Cardiac fibroblast (primary cell): ENCODE results near the gene ZNF263.

Experiments
- DNase-seq, 2 donors: peaks; one replicate each; pipeline versions ENCODE4 v3.0.0 to v3.0.0-alpha.2; 2010; ENCODE audit warnings: low read depth in 2 of 2
- H3K4me3 ChIP-seq, 2 donors: replicated peaks in 1 of 2; 1 replicate in 1 of 2; 2 replicates in 1 of 2; pipeline ENCODE4 v1.5.1; 2011; ENCODE audit warnings: low read depth in 2 of 2, low read length in 2 of 2, mild to moderate bottlenecking in 2 of 2, moderate library complexity in 1 of 2
- CTCF ChIP-seq: IDR thresholded peaks from one replicate; pipeline ENCODE4 v1.5.1; 2011; ENCODE audit warnings: low read depth, mild to moderate bottlenecking, low read length, inconsistent platforms

Gene ZNF263

DNA sequence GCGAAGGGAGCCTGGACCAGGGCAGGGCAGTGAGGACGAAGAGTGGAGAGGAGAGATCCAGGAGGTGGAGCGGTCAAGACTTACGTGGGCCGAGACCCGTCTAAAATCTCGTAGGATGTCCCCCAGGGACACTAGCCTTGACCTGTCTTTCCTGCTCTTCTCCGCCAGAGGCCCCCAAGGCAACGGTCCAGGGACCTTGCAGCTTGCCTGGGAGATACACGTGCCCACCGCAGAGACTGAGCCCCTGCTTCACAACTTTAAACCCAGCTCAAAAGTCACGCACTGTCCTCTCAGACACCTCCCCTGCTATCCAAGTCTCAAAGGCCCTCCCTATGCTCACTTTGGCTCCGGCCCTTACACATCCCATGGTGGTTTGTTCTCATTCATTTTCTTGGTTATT is 12.5 kb downstream of the ZNF263 start:
- no peak overlapping the region for H3K4me3 ChIP-seq
- DNase-seq, result no peak
- no peak for TF ChIP-seq CTCF

DNA sequence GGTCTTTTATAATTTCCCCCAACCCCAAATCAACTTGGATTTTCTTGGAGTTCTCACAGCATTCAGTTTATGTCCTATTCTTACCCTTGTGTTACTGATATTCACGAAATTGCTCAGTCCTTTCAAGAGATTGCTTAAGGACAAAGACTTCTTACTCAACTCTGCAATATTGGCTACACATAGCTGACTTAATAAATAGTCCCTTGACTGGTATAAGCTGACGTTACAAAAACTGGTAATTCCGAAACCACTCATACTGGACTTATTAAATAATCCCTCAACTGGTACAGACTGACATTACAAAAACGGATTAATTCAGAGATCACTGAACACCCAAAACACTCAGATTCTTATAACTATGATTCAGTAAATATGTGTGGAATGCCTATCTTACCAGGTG is 21.1 kb downstream of the ZNF263 start:
- TF ChIP-seq CTCF, result no peak
- DNase-seq, result peak; percentile 17 to 36
- H3K4me3 ChIP-seq, result peak overlapping the region; percentile 80 to 81

- peak within 1 kb of the TSS; percentile 80 to 81 for H3K4me3 ChIP-seq
- no peak for TF ChIP-seq CTCF
- peak; percentile 91 to 93 for DNase-seq
Observed at GRCh38 chr16:3305109-3306068, 22.1 kb downstream of the ZNF263 start, which contains the start of the genes TIGD7 and ZNF75A. TIGD7 (minus strand) TSS chr16:3305430; CDS start chr16:3300614, 4,816 bp downstream. ZNF75A (plus strand) TSS chr16:3305497; CDS start chr16:3308429, 2,932 bp downstream.

- peak overlapping the region; percentile 80 to 81 for H3K4me3 ChIP-seq
- DNase-seq, result no peak
- no peak for TF ChIP-seq CTCF
Observed at GRCh38 chr16:3306078-3306477, 22.8 kb downstream of the ZNF263 start.

- no peak for DNase-seq
- no peak for TF ChIP-seq CTCF
- no peak overlapping the region for H3K4me3 ChIP-seq
Observed at GRCh38 chr16:3311496-3311895, 28.2 kb downstream of the ZNF263 start.

DNA sequence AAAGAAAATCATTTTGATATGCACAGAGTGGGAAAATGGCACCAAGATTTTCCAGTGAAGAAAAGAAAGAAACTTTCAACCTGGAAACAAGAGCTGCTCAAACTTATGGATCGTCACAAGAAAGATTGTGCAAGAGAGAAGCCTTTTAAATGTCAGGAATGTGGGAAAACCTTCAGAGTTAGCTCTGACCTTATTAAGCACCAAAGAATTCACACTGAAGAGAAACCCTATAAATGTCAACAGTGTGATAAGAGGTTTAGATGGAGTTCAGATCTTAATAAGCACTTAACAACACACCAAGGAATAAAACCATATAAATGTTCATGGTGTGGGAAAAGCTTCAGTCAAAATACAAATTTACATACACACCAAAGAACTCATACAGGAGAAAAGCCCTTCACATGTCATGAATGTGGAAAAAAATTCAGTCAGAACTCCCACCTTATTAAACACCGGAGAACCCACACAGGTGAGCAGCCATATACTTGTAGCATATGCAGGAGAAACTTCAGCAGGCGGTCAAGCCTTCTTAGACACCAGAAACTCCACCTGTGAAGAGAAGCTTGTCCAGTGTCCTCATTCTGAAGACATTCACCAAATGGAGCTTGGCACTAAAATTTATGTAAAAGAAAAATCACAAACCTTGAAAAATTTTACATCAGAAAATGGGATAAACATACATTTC is 34.2 kb downstream of the ZNF263 start:
- no peak overlapping the region for H3K4me3 ChIP-seq
- peak; percentile 18 to 44 for DNase-seq

More for the DNA sequence above, 34.2 kb downstream of the ZNF263 start:
- no peak for TF ChIP-seq CTCF
